ENCODE results near the gene GOLGB1. TPM values are rescaled to one million over a fixed set of nuclear protein-coding genes. Genes with fewer than 3 reads are reported as not detected.

The GOLGB1 gene
- total RNA-seq, 1 donor from 2014 or later: 76.6 TPM

DNA sequence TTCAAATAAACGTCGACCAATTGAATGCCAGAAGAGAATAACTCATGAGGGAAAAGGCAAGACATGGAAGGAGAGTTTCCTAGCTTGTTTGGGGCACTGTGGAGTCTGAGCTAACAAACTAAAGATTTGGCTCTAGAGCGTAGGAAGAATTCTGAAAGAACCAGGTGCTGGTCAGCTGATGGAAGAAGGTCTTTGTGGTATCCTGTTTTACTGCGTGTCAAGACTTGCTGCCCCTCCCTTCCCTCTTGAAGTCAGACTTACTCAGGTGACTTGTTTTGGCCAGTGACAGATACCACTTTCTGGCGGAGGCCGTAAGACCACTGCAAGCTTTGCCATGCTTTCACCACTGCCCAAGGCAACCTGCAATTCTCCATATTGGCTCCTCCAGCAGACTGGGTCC, 88.2 kb downstream of the GOLGB1 start:
- Mint-ChIP-seq H3K27me3 (ENCODE audit: low read depth, unreplicated experiment) (no peaks in the 10 kb centered on the region), H3K36me3 (ENCODE audit: low read depth, unreplicated experiment) (peaks cover 41% of the 10 kb centered on the region), H3K9me3 (ENCODE audit: unreplicated experiment) (no peaks in the 10 kb centered on the region), H3K4me3 (ENCODE audit: unreplicated experiment) (no peak overlapping the region), H3K4me1 (ENCODE audit: low read depth, unreplicated experiment) (peaks cover 18% of the 10 kb centered on the region), H3K27ac (ENCODE audit: unreplicated experiment) (no peak overlapping the region)
- FAIRE-seq (no peak), DNase-seq (ENCODE audit: low read depth) (no peak)
- peaks cover 22% of the 10 kb centered on the region for H3K36me3 ChIP-seq (ENCODE audit: insufficient read depth, low read length)
- TF ChIP-seq, protein P1, sequence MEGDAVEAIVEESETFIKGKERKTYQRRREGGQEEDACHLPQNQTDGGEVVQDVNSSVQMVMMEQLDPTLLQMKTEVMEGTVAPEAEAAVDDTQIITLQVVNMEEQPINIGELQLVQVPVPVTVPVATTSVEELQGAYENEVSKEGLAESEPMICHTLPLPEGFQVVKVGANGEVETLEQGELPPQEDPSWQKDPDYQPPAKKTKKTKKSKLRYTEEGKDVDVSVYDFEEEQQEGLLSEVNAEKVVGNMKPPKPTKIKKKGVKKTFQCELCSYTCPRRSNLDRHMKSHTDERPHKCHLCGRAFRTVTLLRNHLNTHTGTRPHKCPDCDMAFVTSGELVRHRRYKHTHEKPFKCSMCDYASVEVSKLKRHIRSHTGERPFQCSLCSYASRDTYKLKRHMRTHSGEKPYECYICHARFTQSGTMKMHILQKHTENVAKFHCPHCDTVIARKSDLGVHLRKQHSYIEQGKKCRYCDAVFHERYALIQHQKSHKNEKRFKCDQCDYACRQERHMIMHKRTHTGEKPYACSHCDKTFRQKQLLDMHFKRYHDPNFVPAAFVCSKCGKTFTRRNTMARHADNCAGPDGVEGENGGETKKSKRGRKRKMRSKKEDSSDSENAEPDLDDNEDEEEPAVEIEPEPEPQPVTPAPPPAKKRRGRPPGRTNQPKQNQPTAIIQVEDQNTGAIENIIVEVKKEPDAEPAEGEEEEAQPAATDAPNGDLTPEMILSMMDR (IDR thresholded peaks at IDR 0.05; ENCODE audit: insufficient read depth, low read depth, low read length): no peak
- no peak for TF ChIP-seq EZH2 (IDR thresholded peaks at IDR 0.05; ENCODE audit: insufficient read depth, low read length)
- no peaks in the 10 kb centered on the region for H4K20me1 ChIP-seq (ENCODE audit: insufficient read depth, low read length)
- H3K79me2 ChIP-seq (ENCODE audit: insufficient read depth, low read length): no peaks in the 10 kb centered on the region
- H3K4me3 ChIP-seq (ENCODE audit: insufficient read depth, low read depth, low read length): no peak overlapping the region
- no peaks in the 10 kb centered on the region for H3K9me3 ChIP-seq (ENCODE audit: insufficient read depth, low read depth, low read length)
- H2AFZ ChIP-seq (ENCODE audit: low read depth, low read length): no peak overlapping the region
- H3K4me2 ChIP-seq (ENCODE audit: low read length): no peak overlapping the region
- H3K27me3 ChIP-seq (ENCODE audit: insufficient read depth, low read length): no peaks in the 10 kb centered on the region
- no peaks in the 10 kb centered on the region for H3K4me1 ChIP-seq (ENCODE audit: insufficient read depth, low read length)
- no peak overlapping the region for H3K9ac ChIP-seq (ENCODE audit: low read length)
- H3K27ac ChIP-seq (ENCODE audit: low read depth, low read length): no peak overlapping the region

DNA sequence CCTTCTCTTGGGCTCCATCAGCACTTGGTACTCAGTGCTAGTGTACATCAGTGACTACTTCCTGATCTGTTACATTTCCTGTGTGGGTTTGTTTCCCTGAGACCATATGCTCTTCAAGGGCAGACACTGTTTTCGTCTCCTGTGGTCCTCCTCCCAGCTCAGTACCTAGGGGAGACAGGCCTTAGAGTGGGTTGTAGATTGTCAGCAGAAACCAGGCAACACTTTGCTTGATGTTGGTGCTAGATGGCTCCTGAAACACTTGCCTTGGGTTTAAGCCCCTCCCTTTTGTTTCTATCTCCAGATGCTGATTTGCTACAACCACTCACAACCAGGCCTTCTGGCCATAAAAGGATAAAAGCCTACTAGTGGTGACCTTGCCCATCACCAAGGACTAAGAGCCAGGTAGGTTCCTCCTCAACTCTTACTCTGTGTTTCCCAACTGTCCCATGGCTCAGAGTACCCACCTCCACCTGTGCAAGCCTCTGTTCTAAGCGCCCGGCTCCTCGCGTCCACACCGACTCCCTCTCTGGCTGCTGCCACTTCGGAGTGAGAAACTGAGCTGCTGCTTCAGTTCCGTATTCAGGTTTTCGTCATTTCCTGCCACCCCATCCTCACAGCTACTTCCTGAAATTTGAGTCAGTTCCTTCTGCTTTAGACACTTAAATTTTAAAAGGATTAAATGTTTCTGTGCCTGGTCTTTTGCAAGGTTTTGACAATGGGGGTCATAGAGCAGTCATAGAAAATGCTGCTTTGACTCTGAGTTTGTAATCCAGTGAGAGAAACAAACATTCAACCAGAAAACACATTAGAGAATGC, 89.0 kb downstream of the GOLGB1 start, which contains the start of gene HCLS1:
Gene HCLS1, minus strand, starts transcription at position 548 of the 816 bp plus-strand sequence. CDS start 2,556 bp downstream, outside the sequence.
- Mint-ChIP-seq H3K36me3 (ENCODE audit: low read depth, unreplicated experiment) (peaks cover 35% of the 10 kb centered on the region), H3K9me3 (ENCODE audit: unreplicated experiment) (no peaks in the 10 kb centered on the region), H3K27ac (ENCODE audit: unreplicated experiment) (no peak within 1 kb of the TSS), H3K4me3 (ENCODE audit: unreplicated experiment) (no peak within 1 kb of the TSS), H3K4me1 (ENCODE audit: low read depth, unreplicated experiment) (peaks cover 18% of the 10 kb centered on the region), H3K27me3 (ENCODE audit: low read depth, unreplicated experiment) (no peaks in the 10 kb centered on the region)
- Histone ChIP-seq H3K79me2 (ENCODE audit: insufficient read depth, low read length) (no peaks in the 10 kb centered on the region), H4K20me1 (ENCODE audit: insufficient read depth, low read length) (no peaks in the 10 kb centered on the region), H3K9me3 (ENCODE audit: insufficient read depth, low read depth, low read length) (no peaks in the 10 kb centered on the region), H3K27me3 (ENCODE audit: insufficient read depth, low read length) (no peaks in the 10 kb centered on the region), H2AFZ (ENCODE audit: low read depth, low read length) (no peak within 1 kb of the TSS), H3K27ac (ENCODE audit: low read depth, low read length) (no peak within 1 kb of the TSS), H3K36me3 (ENCODE audit: insufficient read depth, low read length) (peaks cover 16% of the 10 kb centered on the region), H3K4me1 (ENCODE audit: insufficient read depth, low read length) (no peaks in the 10 kb centered on the region), H3K9ac (ENCODE audit: low read length) (no peak within 1 kb of the TSS), H3K4me3 (ENCODE audit: insufficient read depth, low read depth, low read length) (no peak within 1 kb of the TSS), H3K4me2 (ENCODE audit: low read length) (no peak within 1 kb of the TSS)
- DNase-seq (ENCODE audit: low read depth) (no peak), FAIRE-seq (no peak)
- TF ChIP-seq, protein P1 (IDR thresholded peaks at IDR 0.05; ENCODE audit: insufficient read depth, low read depth, low read length): no peak
- no peak for TF ChIP-seq EZH2 (IDR thresholded peaks at IDR 0.05; ENCODE audit: insufficient read depth, low read length)

DNA sequence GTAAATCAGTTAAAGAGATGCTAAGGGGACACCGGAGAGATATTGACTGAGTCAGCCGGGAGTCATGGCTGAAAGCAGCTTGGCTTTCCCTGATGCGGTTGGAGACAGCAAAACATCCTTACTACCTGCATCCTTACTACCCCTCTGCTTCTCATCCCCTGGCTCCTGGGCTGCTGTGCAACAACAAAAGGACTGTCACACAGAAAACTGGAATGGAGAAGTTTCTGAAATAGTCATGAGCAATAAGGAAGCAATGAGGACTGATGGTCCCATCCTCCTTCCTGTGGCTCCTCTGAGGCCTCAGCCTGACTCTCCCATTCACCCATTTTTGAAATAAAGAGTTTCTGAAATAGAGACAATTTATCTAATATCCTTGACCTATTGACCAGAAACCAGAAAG, 90.0 kb downstream of the GOLGB1 start:
- H3K27ac Mint-ChIP-seq (ENCODE audit: unreplicated experiment): no peak overlapping the region
- H3K79me2 ChIP-seq (ENCODE audit: insufficient read depth, low read length): no peaks in the 10 kb centered on the region
- no peak overlapping the region for H3K27ac ChIP-seq (ENCODE audit: low read depth, low read length)
- H2AFZ ChIP-seq (ENCODE audit: low read depth, low read length): no peak overlapping the region
- peaks cover 6% of the 10 kb centered on the region for H3K36me3 ChIP-seq (ENCODE audit: insufficient read depth, low read length)
- no peaks in the 10 kb centered on the region for H3K9me3 Mint-ChIP-seq (ENCODE audit: unreplicated experiment)
- no peaks in the 10 kb centered on the region for H3K27me3 ChIP-seq (ENCODE audit: insufficient read depth, low read length)
- no peaks in the 10 kb centered on the region for H3K4me1 ChIP-seq (ENCODE audit: insufficient read depth, low read length)
- H3K4me3 Mint-ChIP-seq (ENCODE audit: unreplicated experiment): no peak overlapping the region
- no peak overlapping the region for H3K9ac ChIP-seq (ENCODE audit: low read length)
- H3K4me3 ChIP-seq (ENCODE audit: insufficient read depth, low read depth, low read length): no peak overlapping the region
- peaks cover 32% of the 10 kb centered on the region for H3K36me3 Mint-ChIP-seq (ENCODE audit: low read depth, unreplicated experiment)
- TF ChIP-seq, protein P1 (IDR thresholded peaks at IDR 0.05; ENCODE audit: insufficient read depth, low read depth, low read length): no peak
- no peak for TF ChIP-seq EZH2 (IDR thresholded peaks at IDR 0.05; ENCODE audit: insufficient read depth, low read length)
- DNase-seq (ENCODE audit: low read depth) (no peak), FAIRE-seq (no peak)
- H4K20me1 ChIP-seq (ENCODE audit: insufficient read depth, low read length): no peaks in the 10 kb centered on the region
- H3K9me3 ChIP-seq (ENCODE audit: insufficient read depth, low read depth, low read length): no peaks in the 10 kb centered on the region
- H3K4me1 Mint-ChIP-seq (ENCODE audit: low read depth, unreplicated experiment): peaks cover 16% of the 10 kb centered on the region
- no peaks in the 10 kb centered on the region for H3K27me3 Mint-ChIP-seq (ENCODE audit: low read depth, unreplicated experiment)
- no peak overlapping the region for H3K4me2 ChIP-seq (ENCODE audit: low read length)

Measured in astrocyte (in vitro differentiated cells and primary cell).